ENCODE data around the gene TMEM95.
"Not testable (repeated sequence)": the region's sequence is repeated elsewhere in the genome, so short reads cannot be mapped to it uniquely, and the experiment has no call there.

The TMEM95 gene

DNA sequence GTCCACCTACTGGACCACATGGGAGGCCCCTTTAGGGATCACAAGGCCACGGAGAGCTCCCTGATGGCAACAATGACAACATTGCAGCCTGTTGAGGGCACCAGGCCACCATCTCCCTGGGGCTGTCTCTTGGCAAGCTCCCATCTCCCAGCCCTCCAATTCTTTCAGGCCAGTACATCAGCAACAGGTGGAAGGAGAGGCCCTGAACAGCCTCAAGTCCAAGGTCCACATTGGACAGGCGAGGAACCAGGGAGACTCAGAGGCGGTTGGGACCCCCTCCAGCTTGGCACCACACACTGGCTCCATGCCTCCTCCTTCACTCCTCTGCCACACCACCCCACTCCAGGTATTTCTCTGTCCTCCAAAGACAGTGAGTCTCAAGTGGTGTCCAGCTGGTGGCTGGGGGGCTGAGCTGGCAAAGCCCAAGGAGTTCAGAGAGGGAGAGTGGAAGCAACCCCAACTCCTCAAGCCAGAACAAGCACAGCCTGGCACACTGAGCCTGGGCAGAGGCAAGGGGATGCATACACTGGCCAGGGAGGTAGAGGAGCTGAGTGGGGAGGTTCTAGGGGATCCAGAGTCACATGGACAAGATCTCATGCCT is 19.9 kb upstream of the TMEM95 start:
- H3K27ac ChIP-seq (ENCODE audit: low read length), result peak overlapping the region; percentile 98
- no peaks in the 10 kb centered on the region for H4K20me1 ChIP-seq (ENCODE audit: insufficient read depth, low read length)
- H3K27me3 ChIP-seq (ENCODE audit: insufficient read depth, low read length, poor library complexity), result no peaks in the 10 kb centered on the region
- TF ChIP-seq CTCF (IDR thresholded peaks at IDR 0.05; ENCODE audit: borderline replicate concordance, extremely low read depth, low read length, poor library complexity, severe bottlenecking) (no peak), EZH2 (IDR thresholded peaks at IDR 0.05; ENCODE audit: borderline replicate concordance, low read depth, low read length, severe bottlenecking) (no peak)
- peak overlapping the region; percentile 52 for H2AFZ ChIP-seq (ENCODE audit: low read depth, low read length)
- H3K4me2 ChIP-seq (ENCODE audit: insufficient read depth, low read length), result peak overlapping the region; percentile 81
- H3K79me2 ChIP-seq (ENCODE audit: insufficient read depth, low read length), result peaks cover 32% of the 10 kb centered on the region
- H3K9me3 ChIP-seq (ENCODE audit: insufficient read depth, low read length, severe bottlenecking), result no peaks in the 10 kb centered on the region
- peak overlapping the region in 1 of 2 experiments; percentile 60; a peak in 2 of 4 replicates for H3K4me3 ChIP-seq (ENCODE audit: low read depth in 1 of 2, low read length in 2 of 2)
- DNase-seq (no peak), ATAC-seq (ENCODE audit: insufficient read depth, low read depth) (no peak)
- H3K9ac ChIP-seq (ENCODE audit: low read depth, low read length), result peak overlapping the region; percentile 69
- peaks cover 45% of the 10 kb centered on the region for H3K4me1 ChIP-seq (ENCODE audit: insufficient read depth, low read length)
- no peaks in the 10 kb centered on the region; the same call in 1 of the 2 replicates for H3K36me3 ChIP-seq (ENCODE audit: insufficient read depth, low read length)

GRCh38 chr17:7335765-7336164 is 19.2 kb upstream of the TMEM95 start:
- H4K20me1 ChIP-seq (ENCODE audit: insufficient read depth, low read length); H3K36me3 ChIP-seq (ENCODE audit: insufficient read depth, low read length); H3K9me3 ChIP-seq (ENCODE audit: insufficient read depth, low read length, severe bottlenecking); ATAC-seq (ENCODE audit: insufficient read depth, low read depth); H3K27me3 ChIP-seq (ENCODE audit: insufficient read depth, low read length, poor library complexity); DNase-seq: not testable (repeated sequence)
- peak overlapping the region; percentile 81 for H3K4me2 ChIP-seq (ENCODE audit: insufficient read depth, low read length)
- H3K4me3 ChIP-seq (ENCODE audit: low read depth in 1 of 2, low read length in 2 of 2), result peak overlapping the region; percentile 1 to 60; a peak in 3 of 4 replicates
- peak overlapping the region; percentile 98 for H3K27ac ChIP-seq (ENCODE audit: low read length)
- peaks cover 38% of the 10 kb centered on the region for H3K4me1 ChIP-seq (ENCODE audit: insufficient read depth, low read length)
- H2AFZ ChIP-seq (ENCODE audit: low read depth, low read length), result peak overlapping the region; percentile 52; the same call in 1 of the 2 replicates
- peaks cover 30% of the 10 kb centered on the region for H3K79me2 ChIP-seq (ENCODE audit: insufficient read depth, low read length)
- H3K9ac ChIP-seq (ENCODE audit: low read depth, low read length), result peak overlapping the region; percentile 69

DNA sequence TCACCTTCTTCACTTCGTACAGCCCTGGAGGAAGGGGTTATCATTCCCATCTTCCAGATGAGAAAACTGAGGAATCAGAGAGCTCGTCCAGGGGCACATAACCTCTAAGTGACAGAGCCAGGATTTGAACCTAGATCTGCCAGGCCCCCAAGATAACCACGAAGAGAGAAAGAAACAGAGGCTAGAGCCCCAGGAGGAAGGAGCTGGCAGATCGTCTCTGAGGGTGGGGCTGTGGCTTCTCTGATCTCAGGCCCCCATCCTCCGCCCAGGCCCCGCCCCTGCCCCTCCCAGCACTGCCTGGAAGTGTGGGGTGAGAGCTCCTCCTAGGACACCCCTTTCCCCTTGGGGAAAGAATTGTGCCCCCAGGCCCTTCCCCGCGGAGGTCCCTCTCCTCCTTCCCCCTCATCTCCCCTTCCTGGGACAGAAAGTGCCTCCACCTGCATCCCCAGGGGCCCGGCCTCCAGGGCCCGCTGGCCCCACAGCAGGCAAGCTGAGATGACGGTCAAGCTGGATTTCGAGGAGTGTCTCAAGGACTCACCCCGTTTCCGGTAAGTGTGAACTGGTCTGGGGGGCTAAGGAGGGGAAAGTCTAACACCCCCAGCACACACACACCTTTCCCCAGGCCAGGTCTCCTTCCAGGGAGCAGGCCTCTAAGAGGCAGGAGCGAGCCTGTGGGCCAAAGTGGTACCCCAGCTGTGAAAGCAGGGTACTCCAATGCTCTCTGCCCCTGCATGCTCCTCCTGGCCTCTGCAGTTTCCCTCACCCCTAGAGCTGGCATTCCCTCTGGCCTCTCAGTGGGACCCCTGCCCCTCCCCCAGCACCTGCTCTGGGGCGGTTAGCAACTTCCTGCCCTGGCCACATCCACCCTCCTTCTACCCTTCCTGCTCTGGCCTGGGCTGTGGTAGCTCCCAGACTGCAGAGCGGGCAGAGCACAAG is 18.4 kb upstream of the TMEM95 start, which contains the start of gene ACAP1:
ACAP1 (plus strand) TSS at position 290 of the 936 bp plus-strand sequence; CDS start at position 496, 206 bp downstream.
- H3K9me3 ChIP-seq (ENCODE audit: insufficient read depth, low read length, severe bottlenecking), result no peaks in the 10 kb centered on the region
- peak within 1 kb of the TSS; percentile 30 to 60 for H3K4me3 ChIP-seq (ENCODE audit: low read depth in 1 of 2, low read length in 2 of 2)
- ATAC-seq (ENCODE audit: insufficient read depth, low read depth) (peak; percentile 91), DNase-seq (peak; percentile 97)
- peak within 1 kb of the TSS; percentile 52 for H2AFZ ChIP-seq (ENCODE audit: low read depth, low read length)
- no peak for TF ChIP-seq CTCF (IDR thresholded peaks at IDR 0.05; ENCODE audit: borderline replicate concordance, extremely low read depth, low read length, poor library complexity, severe bottlenecking)
- no peak for TF ChIP-seq EZH2 (IDR thresholded peaks at IDR 0.05; ENCODE audit: borderline replicate concordance, low read depth, low read length, severe bottlenecking)
- H3K4me1 ChIP-seq (ENCODE audit: insufficient read depth, low read length), result peaks cover 35% of the 10 kb centered on the region
- peak within 1 kb of the TSS; percentile 81 for H3K4me2 ChIP-seq (ENCODE audit: insufficient read depth, low read length)
- H3K9ac ChIP-seq (ENCODE audit: low read depth, low read length), result peak within 1 kb of the TSS; percentile 69
- no peaks in the 10 kb centered on the region for H4K20me1 ChIP-seq (ENCODE audit: insufficient read depth, low read length)
- H3K36me3 ChIP-seq (ENCODE audit: insufficient read depth, low read length), result peaks cover 5% of the 10 kb centered on the region
- no peaks in the 10 kb centered on the region for H3K27me3 ChIP-seq (ENCODE audit: insufficient read depth, low read length, poor library complexity)
- peak within 1 kb of the TSS; percentile 98 for H3K27ac ChIP-seq (ENCODE audit: low read length)
- H3K79me2 ChIP-seq (ENCODE audit: insufficient read depth, low read length), result peaks cover 31% of the 10 kb centered on the region

DNA sequence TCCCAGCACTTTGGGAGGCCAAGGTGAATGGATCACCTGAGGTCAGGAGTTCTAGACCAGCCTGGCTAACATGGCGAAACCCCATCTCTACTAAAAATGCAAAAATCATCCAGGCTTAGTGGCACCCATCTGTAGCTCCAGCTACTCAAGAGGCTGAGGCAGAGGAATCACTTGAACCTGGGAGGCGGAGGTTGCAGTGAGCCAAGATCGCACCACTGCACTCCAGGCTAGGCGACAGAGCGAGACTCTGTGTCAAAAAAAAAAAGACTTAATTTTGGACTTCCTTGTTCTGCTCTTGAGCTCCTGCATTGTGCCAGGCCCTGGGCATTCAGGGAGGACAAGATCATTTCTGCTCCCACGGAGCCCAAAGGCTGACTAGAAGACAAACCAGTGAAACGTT is 17.4 kb upstream of the TMEM95 start:
- not testable (repeated sequence) for H4K20me1 ChIP-seq (ENCODE audit: insufficient read depth, low read length); H2AFZ ChIP-seq (ENCODE audit: low read depth, low read length); DNase-seq; ATAC-seq (ENCODE audit: insufficient read depth, low read depth); H3K9me3 ChIP-seq (ENCODE audit: insufficient read depth, low read length, severe bottlenecking); H3K27me3 ChIP-seq (ENCODE audit: insufficient read depth, low read length, poor library complexity)
- H3K4me2 ChIP-seq (ENCODE audit: insufficient read depth, low read length), result peak overlapping the region; percentile 81
- H3K79me2 ChIP-seq (ENCODE audit: insufficient read depth, low read length), result peaks cover 31% of the 10 kb centered on the region
- peak overlapping the region in 1 of 2 experiments; percentile 60; a peak in 2 of 4 replicates for H3K4me3 ChIP-seq (ENCODE audit: low read depth in 1 of 2, low read length in 2 of 2)
- peaks cover 14% of the 10 kb centered on the region for H3K36me3 ChIP-seq (ENCODE audit: insufficient read depth, low read length)
- H3K27ac ChIP-seq (ENCODE audit: low read length), result peak overlapping the region; percentile 98
- H3K4me1 ChIP-seq (ENCODE audit: insufficient read depth, low read length), result peaks cover 35% of the 10 kb centered on the region
- H3K9ac ChIP-seq (ENCODE audit: low read depth, low read length), result peak overlapping the region; percentile 69

All from DND-41 (cell line).